ENCODE data around the gene LRRIQ1.
"Not testable (repeated sequence)": the region's sequence is repeated elsewhere in the genome, so short reads cannot be mapped to it uniquely, and the experiment has no call there.

The LRRIQ1 gene

DNA sequence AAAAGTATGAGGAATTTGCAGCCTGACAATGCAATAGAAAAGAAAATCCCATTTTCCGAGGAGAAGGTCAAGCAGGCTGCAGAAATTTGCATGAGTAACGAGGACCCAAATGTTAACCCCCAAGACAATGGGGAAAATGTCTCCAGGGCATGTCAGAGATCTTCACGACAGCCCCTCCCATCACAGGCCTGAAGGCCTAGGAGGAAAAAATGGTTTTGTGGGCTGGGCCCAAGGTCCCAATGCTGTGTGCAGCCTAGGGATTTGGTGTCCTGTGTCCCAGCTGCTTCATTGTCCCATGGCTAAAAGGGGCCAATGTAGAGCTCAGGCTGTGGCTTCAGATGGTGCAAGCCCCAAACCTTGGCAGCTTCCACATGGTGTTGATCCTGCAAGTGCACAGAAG lies 167.7 kb downstream of the LRRIQ1 start:
- DNase-seq = not testable (repeated sequence)

DNA sequence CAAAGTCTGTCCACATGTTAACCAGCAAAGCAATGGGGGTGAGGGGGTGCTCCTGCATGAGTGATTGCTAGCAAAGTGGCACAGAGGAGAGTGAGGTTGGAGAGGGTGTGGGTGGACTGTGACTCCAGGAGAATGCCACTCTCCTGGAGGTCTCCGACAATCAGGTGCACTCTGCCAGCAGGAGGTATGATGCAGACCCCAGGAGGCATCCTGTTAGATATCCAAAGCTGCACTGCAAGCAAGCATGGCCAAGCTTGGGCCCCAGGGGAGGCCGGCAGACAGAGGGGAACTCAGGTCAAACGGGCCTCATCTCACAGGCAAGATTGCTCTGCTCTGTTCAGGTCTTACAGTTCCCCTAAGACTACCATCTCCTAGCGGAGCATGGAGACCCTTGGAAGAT lies 170.4 kb downstream of the LRRIQ1 start:
- DNase-seq = no peak

DNA sequence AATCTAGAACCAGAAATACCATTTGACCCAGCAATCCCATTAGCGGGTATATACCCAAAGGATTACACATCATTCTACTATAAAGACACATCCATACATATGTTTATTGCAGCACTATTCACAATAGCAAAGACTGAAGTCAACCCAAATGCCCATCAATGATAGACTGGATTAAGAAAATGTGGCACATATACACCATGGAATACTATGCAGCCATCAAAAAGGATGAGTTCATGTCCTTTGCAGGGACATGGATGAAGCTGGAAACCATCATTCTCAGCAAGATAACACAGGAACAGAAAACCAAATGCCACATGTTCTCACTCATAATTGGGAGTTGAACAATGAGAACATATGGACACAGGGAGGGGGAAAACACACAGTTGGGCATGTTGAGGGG lies 188.2 kb downstream of the LRRIQ1 start:
- not testable (repeated sequence) for DNase-seq

DNA sequence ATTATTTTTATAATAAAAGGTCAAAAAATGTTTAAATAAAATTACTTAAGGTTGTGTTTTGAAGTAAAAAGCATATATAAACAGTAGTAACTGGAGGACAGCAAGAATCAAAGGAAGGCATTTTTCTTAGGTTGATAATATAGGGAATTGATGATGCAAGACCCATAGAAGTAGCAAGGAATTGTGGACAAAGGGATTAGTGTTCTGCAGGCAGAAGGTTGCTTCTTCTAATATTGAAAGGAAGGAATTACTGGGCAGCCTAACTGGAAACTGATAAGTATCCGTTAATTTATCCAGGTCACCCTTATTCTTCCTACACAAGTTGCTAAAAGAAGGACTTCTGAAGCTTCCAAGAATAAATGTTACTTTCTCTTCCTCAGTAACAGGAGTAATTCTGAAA lies 189.3 kb downstream of the LRRIQ1 start:
- DNase-seq = no peak

DNA sequence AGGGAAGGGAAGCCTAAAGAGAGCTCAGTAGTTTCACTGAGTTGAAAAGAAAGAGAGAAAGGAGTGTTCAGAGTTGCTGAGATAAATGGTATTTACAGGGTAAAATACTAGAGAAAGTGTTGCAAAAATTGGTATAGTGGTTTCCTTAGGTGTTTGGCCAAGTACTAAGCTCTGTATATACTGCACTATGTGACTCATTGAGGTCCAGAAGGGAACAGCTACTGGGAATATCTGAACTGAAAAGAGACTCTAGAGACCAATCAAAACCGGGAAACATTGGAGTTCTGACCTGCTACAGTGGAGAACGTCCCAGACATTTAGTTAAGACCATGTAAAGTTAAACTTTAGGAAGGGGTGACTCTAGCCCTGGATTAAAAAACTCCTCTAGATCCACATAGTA lies 201.2 kb downstream of the LRRIQ1 start:
- DNase-seq = no peak

DNA sequence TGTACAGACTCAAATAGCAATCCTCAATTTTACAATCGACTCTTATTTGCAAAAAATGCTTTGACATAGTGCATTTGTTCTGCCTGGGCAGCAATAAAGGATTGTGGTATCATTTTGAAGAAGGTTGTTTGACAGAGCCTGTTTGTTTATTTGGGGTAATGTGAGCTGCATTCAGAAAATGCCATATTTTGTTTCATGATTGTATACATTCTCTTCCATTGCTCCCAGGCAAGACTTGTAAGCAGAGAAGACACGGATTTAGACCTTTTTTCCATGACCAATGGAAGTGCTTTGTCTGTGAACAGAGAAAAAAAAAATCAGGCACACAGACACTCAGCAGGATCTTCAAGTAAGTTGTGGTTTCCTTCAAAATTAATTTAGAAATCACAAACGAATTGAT lies 208.4 kb downstream of the LRRIQ1 start:
- no peak for DNase-seq

DNA sequence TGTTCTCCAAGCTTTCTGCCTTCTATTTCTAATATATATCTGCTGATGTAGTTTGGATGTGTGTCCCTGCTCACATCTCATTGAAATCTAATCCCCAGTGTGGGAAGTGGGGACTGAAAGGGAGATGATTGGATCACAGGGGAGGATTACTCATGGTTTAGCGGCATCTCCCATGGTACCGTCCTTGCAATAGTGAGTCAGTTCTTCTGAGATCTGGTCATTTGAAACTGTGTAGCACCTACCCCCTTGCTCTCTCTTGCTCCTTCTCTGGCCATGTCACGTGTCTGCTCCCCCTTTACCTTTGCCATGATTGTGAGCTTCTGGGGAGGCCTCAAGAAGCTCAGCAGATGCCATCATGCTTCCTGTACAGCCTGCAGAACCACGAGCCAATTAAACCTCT lies 217.7 kb downstream of the LRRIQ1 start:
- DNase-seq = no peak

DNA sequence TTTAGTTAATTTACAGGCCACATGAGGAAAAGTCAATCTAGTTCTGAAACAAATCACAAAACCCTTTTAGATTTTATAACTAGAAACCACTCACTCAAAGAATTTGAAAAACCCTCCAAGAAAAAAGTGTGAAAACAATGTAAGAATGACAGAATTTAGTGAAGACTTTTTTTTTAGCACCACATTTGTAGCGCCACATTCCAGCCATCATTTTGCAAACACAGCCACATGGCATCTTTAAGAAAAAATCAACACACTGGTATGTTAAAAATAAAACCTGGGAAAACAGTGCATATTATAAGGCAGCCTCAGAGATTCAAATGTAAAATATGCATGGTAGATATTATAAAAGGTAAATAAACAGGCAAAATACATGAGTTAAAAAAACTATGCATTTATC lies 221.5 kb downstream of the LRRIQ1 start:
- DNase-seq = no peak

DNA sequence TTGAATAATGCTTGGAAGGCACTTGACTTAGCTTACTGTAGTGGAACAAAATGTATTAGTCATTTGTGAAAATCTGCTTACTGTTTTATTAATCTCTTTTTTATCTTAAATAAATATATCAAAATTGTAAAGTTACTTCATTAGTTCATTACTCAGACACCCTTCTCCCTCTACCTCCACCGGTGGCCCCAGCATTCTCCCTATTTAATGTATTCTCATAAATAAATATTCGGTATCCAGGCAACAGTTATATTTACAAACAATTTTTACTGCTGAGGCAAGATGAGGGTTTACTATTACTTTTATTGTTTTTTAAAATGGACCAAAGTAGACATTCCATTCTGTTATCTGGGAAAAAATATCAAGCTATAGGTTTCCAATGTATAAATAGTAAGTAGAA lies 224.3 kb downstream of the LRRIQ1 start:
- DNase-seq = no peak

DNA sequence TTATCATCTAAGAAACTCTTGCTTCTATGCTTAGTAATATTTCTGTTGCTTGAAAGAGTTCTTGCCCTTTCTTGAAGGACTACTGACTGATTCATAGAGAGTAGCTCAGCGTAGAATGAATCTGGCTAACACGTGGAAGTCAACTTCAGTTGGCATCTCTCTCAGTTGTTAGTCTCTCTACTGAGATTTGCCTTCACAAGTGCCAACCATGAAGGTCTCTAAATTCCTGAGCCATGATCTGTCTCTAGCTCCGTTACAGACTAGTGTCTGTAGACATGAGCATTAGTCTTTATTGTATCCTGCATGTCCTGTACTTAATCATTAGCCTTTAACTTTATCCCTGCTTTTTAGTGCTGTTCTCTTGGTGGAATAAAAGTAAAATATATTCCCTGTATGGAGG lies 224.7 kb downstream of the LRRIQ1 start:
- no peak for DNase-seq

DNA sequence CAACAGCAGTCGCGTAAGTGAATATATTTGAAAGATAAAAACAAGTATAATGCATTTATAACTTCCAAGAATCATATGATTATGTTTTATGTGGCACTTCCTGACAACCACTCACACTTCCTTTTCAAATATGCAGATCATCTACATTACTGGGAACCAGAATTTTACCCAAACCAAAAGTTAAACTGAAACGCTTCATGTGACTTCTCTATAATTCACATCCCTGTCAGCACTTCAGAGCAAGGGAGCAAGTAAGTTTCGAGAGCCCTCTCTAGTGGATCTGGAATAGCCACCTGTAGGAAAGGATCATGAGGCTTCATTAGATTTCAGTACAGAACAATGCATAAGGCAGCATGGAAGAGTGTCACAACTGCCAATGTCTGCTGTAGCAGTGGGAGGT lies 230.2 kb downstream of the LRRIQ1 start:
- no peak for DNase-seq

DNA sequence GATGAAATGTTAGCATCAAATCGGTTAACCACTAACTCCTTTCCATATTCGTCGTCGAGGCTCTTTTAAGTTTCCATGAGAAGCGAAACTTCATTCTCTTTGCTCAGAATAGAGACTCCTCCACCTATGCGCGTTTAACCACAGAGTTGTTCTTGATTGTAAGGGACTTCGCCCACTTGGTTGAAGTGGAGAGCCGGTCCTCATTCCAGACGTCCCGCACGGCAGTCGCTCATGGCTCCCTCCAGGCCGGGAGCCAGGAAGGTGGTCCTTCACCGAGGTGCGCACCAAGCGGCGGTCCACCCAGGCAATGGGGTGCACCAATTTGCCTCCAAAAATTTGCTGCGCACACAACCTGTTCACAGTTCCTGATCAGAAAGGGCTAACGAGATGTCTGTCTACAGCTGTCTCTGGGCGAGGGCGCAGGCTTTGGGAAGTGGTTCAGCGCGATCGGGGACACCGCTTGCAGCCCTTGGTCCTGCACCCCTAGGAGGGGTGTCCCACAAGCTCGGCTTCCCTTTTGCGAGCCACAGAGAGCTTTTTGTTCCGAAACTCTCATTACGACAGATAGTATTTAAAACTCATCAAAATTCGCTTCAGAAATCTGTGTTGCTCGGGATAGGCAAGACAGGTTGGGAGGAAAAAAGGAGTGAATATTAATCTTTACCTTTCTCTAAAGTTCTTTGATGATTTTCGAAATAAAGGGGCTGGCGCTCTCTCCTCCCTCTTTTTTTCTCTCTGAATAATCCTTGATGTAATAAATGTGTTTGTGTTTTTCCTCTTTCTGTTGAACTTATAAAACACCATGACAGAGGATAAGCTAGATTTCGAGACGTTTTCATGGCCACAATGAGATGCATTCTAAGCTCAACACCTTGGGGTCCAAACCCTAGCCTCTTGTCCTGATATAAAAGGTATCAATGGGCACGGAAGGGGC lies 237.5 kb downstream of the LRRIQ1 start:
- no peak for DNase-seq

DNA sequence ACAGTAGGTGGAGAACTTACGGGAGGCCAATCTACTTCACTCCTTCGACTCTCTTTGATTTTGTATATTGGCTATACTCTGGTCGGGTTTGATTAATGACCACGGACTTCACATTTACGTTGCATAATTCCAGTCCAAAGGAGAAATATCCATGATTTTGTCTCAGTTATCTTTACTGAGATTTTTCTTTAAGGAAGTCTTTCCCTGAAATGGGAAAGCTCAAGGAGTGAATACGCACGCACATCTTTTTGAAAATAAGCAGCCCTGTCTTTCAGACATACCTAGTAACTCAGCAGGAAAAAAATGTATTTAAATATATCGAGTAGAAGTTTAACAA lies 238.1 kb downstream of the LRRIQ1 start:
- DNase-seq = no peak

DNA sequence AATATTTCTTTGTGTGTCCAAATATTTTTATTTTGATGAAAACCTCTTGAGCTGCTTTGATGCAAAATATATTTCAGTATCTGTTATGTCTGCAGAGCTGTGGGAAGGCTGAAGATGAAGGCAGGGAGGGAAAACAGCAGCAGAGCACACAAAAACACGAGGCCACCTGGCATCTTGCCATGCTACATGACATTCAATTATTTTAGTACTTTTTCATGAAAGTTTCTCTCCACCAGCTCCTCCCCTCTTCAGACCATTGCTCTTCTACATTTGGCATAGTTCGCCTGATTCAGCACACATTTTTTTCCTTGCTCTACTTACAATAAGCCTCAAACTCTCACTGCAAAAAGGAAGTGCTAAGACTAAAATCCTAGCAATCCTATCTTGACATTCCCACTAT lies 239.2 kb downstream of the LRRIQ1 start:
- DNase-seq = no peak

DNA sequence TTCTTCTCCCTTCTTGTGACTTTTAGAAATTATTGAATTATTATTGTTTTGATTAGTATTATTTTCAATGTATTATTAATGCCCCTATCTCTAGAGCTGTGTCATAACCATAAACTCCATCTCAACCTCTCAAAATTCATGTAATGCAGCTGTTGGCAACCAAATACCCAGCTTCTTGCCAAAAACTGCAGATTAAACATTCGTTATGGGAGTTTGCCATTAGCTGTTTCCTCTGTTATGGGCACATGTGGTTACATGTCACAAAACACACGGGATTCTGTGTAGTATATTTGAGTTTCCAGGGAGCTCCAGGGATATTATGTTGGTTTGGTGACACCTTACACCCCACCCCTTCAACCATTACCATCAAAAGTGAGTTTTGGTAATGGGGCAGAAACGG lies 241.0 kb downstream of the LRRIQ1 start:
- DNase-seq = no peak

DNA sequence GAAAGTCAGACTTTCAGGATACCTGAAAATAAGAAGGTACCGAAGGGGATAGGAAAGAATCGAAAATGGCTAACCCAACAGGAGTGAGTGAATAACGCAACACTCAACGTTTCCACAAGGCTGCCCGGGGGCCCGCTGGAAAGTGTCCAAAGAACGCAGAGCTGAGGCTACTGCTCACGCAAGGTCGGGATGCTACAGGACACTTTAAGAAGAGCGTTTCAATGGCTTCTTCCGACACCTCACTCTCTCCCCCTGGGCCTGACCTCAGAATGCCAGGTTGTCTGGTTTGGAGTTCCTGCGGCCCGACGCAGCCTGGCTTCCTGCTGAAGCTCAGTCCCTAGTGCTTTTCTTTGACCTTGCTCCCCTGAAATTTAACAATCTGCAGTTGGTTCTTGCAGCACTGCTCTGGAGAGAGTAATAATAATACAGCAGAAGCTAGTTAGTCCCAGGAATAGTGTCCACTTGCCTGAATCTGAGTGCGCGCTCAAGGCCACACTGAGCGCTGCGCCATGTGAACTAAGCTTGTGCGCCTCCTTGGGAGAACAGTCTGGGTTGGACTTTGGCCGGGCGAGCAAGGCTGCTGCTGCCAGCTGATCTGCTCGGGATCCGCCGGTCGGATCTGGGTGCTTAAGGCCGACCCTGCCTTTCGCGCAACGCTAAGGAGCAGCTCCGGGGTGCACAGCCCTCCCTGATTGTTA lies 241.9 kb downstream of the LRRIQ1 start:
- DNase-seq = no peak

DNA sequence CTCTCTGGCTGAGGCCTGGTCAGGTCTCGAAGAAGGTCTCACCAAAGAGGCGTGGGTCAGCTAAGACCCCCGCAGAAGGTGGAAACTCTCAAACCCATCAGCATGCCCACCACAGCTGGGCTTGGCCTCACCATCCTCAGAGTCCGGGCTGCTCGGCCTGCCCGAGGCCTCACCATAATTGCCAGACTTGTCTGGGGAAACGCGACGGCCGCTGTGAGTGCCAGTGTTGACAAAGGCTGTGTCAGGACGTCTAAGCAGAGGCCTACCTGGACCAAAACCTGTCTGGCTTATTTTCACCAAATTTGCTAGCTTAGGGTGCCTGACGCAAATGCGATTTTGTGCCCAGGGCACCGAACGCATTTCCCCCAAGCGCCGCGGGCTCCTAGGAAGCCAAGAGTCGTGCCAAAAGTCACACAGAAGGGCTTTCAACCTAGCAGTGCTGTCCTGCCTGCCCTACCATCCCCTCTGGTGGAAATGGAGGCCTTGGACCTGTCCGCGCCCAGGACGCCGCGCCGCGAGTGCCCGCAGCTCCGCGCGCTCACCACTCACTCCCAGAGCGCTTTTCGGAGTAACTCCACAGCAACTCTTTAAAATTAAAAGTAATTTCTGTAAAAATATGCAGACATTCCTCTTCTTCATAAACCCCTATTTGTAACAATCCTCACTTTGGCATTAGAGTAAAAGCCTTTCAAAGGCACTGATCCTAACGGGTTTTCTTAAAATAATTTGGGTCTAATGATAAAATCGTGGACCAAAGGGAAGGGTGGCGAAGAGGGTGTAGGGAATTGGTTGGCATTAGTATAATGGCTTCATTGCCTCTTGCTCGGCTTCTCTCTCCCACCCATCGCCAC lies 242.7 kb downstream of the LRRIQ1 start:
- DNase-seq = no peak

DNA sequence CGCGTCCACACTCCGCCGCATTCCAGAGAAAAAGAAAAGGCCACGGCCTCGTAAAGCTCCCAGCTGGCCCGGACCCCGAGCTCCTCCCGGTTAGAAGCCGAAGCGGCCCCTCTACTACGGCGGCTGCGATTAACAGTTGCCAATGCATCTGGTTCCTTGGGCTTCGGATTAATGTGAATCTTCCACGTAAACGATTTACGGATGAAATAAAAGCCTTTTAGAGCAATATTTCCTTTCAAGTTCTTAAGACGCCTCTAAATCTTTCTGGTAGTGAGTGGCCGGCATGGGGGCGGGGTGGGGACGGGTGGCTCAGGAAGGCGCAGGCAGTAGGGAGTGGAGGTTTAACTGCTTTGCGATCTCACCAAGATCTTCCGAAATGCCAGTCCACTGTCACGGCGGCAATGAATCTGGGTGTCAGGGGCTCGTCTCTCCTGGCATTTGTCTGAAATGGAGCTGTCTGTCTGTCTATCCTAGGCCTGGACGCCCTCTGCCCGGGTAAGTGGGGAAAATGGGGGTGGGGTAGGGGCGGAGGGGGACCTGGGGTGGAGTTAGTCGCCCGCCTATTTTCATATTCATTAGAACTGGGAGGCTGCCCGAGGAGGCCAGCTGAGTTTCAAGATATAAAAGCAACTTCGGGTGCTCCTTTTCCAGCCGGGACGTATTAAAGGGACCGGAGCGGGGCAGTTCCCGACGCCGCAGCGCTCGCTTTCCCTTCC lies 243.5 kb downstream of the LRRIQ1 start:
- no peak for DNase-seq

DNA sequence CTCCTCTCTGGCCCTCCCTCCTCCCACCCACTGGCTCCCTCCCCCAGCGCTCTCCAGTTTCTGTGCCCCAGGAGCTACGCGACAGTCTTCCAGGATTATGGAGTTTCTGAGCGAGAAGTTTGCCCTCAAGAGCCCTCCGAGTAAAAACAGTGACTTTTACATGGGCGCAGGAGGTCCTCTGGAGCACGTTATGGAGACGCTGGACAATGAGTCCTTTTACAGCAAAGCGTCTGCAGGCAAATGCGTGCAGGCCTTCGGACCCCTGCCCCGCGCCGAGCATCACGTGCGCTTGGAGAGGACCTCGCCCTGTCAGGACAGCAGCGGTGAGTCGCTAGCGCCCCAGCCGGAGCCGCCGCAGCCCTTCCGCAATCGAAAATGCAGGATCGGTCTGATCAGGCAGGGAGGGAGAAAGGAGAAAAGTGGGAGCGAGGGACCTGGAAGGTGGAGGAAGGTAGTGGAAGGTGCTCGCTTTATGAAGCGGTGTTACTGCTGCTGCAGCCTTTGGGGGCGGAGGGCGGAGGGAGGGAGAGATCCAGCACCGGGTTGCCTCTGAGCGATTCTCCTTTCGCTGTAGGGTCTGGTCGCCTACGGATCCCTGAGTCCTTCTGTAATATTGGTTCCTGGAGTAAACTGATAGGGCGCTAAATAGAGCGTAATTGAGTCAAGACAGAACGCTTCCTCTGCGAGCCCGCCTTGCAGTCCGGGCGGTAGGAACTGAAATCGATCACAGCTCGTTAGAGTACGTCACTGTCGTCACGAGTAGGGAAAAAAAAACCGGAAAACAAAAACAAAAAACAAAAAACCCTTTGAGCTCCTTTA lies 244.2 kb downstream of the LRRIQ1 start, which contains the start of gene ALX1:
Gene ALX1 (plus strand): TSS at position 56 of the 819 bp plus-strand sequence. CDS start 42 bp downstream, at position 98.
- peak; percentile 49 for DNase-seq

DNA sequence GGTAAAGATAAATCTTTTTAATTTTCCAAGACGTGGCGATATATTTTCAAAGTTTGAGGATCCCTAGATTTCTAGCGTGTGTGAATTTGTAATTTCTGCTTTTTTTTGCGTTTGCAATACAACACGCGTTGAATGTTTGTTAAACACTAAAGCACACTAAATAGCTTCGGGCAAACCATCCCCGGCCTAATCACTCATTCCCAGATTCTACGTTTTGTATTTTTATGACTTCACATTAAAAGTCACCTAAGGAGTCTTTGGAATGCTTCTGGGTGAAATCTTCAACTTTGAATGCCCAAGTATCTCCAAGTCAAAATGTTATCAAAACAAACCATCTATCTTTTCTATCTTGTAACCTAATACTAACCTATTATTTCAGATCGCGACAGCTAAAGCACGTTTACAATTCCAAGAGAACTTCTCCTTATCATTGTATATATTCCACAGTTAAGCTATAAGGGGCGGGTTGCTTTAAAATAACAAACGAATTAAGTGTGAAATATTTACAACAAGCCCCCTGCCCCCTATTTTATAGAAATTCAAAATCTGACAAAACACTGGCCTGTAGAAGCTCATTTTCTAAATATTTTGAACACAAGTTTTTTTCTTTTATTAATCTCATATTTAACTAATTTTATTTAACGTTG lies 245.0 kb downstream of the LRRIQ1 start:
- DNase-seq = no peak

DNA sequence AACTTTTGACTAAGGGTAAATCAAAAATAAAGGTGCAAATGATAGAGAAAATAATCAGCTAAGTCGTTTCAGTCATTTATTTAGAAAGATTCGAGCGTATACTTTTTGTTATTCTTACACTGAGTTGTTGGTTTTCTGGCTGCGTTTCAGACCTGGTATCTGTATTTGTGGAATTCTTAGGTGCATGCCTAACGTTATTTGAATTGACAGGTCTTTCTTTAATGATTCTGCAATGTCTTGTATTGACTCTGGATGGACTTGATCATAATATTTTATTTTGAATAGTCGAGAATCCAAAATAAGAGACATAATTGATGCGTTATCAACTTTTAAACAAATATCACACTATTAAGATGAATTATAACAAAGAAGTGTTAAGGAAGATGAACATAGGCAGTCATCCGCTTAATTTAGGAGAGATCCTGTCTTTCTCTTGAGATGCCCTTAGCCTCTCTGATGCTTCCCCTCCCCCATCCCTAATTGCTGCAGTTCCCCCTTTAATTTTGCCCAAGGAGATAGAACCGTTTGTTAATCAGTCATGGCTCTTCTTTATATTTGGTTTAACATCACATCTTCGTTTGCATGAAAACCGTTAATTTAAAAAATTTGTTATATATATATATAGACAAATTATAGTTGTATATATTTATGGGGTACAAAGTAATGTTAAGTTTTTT lies 245.6 kb downstream of the LRRIQ1 start:
- DNase-seq = no peak

All from activated CD8-positive, alpha-beta memory T cell treated with anti-CD3 and anti-CD28 coated beads, Interleukin-2, amount 50 U/mL, for 48 hours (primary cell).